Esophagus muscularis mucosa (tissue), 4 donors: ENCODE results near the gene KAZN.

Experiments
- EP300 ChIP-seq: sonication (generic); formaldehyde crosslinking; IDR thresholded peaks from one replicate; pipeline ENCODE4 v1.6.1; 2017; ENCODE audit warnings: antibody characterized with exemption
- POLR2A ChIP-seq: fragments of 450-650 bp; IDR thresholded peaks from one replicate; pipeline ENCODE4 v1.6.1; 2017; ENCODE audit warnings: antibody characterized with exemption, moderate library complexity, mild to moderate bottlenecking, low read depth
- POLR2AphosphoS5 ChIP-seq, 2 donors: sonication (generic); formaldehyde crosslinking; IDR thresholded peaks; one replicate each; pipeline ENCODE4 v1.6.1; 2017; ENCODE audit warnings: antibody characterized with exemption in 2 of 2
- TF ChIP-seq, protein P1 (sequence below), 3 experiments: fragments of 200-600 bp in 2 of 3; fragments of 450-650 bp in 1 of 3; sonication (generic) in 2 of 3; IDR thresholded peaks; one replicate each; pipeline ENCODE4 v1.5.1; 2017 to 2019; ENCODE audit warnings: antibody characterized with exemption in 3 of 3, mild to moderate bottlenecking in 2 of 3, moderate library complexity in 1 of 3

DNA sequence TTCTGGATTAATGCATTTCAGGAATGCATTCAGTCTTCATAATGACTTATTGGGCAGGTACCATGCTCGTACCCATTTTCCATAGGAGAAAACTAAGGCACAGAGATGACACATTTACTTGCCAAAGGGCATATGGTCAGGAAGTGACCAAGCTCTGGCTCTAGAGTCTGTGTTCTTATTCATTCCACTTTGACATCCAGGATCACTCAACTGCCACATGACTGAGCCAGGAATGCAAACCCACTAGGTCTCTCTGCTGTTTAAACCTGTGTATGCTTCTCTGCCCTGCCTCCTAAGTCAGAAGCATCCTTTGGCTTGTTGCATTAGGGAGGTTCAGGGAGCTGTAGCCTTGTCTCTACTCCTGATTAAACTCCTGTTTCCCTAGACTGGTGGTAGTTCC, 7.5 kb downstream of the KAZN start:
- TF ChIP-seq, protein P1, sequence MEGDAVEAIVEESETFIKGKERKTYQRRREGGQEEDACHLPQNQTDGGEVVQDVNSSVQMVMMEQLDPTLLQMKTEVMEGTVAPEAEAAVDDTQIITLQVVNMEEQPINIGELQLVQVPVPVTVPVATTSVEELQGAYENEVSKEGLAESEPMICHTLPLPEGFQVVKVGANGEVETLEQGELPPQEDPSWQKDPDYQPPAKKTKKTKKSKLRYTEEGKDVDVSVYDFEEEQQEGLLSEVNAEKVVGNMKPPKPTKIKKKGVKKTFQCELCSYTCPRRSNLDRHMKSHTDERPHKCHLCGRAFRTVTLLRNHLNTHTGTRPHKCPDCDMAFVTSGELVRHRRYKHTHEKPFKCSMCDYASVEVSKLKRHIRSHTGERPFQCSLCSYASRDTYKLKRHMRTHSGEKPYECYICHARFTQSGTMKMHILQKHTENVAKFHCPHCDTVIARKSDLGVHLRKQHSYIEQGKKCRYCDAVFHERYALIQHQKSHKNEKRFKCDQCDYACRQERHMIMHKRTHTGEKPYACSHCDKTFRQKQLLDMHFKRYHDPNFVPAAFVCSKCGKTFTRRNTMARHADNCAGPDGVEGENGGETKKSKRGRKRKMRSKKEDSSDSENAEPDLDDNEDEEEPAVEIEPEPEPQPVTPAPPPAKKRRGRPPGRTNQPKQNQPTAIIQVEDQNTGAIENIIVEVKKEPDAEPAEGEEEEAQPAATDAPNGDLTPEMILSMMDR (IDR thresholded peaks at IDR 0.05): no peak
- TF ChIP-seq POLR2AphosphoS5 (IDR thresholded peaks at IDR 0.05) (no peak), POLR2A (no peak), EP300 (no peak)
